ENCODE results near the gene RNF144A.
A peak's percentile ranks its signal among the peaks of the same experiment; 100 is the strongest.

The RNF144A gene

DNA sequence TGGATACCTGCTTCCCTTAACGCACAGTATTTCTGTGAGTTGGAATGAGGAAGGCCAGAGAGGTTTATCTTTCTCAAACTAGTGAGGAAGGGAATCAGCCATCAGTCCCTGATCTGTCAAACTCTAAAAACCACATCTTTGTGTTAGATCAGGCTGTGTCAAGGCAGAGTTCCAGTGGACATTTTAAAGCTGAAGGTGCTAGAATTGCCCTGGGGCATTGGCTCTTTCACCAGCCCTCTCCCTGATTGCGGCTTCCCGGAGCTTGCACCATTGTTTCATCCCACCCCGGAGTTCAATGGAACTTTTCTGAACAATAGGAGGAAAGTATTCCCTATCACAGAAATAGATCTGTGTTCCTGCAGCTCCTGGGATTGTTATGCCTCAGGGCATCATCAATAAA, 110.2 kb downstream of the RNF144A start:
- DNase-seq = no peak

DNA sequence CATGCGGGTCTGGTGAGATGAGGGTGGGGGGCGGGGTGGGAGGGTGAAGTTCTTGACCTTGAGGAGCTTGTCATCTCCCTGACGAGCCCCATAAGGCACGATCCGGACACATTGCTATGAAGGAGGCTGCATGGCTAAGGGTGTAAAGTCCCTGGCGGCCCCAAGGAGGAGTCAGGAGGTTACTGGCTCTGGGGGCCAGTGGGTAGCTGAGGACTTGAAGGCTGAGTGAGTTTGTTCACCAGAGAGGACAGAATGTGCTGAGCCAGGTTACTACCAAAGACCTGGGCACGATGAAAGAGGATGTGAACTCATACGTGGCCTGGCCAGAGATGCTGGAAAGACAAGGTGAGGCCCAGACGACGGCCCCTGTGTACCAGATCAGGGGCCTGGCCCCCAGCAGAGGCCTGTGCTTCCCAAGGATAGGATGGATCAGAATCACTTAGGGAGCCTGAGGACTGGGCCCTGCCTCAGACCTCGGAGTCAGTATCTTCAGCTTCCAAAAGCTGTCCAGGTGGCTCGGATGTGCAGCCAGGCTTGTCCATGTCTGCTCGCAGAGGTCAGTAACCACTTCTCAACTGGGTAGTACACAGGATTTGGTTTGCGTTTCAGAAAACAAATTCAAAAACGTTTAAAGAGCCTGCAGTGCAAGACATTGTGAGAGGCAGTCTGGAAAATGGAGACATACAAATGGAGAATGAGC, 110.9 kb downstream of the RNF144A start:
- DNase-seq = no peak

- DNase-seq = no peak
These were observed 111.6 kb downstream of the RNF144A start for GRCh38 chr2:7028846-7029245.

- DNase-seq = no peak
These were observed 112.3 kb downstream of the RNF144A start for GRCh38 chr2:7029291-7030059.

DNA sequence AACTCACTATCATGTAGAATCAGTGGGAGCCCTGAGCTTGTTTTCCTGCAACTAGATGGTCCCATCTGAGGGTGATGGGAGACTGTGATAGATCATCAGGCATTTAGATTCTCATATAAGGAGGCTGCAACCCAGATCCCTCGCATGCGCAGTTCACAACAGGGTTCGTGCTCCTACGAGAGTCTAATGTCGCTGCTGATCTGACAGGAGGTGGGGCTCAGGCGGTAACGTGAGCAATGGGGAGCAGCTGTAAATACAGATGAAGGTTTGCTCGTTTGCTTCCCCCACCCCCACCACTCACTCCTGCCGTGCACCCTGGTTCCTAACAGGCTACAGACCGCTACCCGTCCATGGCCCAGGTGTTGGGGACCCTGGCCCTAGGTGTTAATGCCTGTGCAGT, 113.6 kb downstream of the RNF144A start:
- DNase-seq = no peak

- DNase-seq = peak; percentile 43
These were observed 114.5 kb downstream of the RNF144A start for GRCh38 chr2:7031547-7032245.

- no peak for DNase-seq
These were observed 115.2 kb downstream of the RNF144A start for GRCh38 chr2:7032371-7032770.

GRCh38 chr2:7033136-7033960, 116.1 kb downstream of the RNF144A start:
- DNase-seq = no peak

DNA sequence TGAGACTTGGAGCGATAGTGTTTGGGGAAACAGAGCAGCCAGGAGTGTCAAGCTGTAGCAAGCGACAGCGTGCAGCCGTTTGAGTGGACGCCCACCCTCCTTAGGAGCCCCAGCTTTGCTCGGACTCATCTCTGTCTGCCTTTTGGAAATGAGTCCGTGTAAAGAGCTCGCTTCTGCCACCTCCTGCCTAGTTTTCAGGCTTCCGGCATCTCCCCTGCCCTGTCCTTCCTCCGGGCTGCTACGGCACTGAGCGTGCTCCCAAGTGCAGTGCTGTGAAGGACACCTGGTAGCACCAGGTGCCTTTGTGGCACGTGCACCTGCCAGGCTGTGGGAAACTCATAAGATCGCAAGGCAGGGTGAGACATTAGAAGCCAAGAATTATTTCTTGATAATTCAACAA, 117.1 kb downstream of the RNF144A start:
- no peak for DNase-seq

DNA sequence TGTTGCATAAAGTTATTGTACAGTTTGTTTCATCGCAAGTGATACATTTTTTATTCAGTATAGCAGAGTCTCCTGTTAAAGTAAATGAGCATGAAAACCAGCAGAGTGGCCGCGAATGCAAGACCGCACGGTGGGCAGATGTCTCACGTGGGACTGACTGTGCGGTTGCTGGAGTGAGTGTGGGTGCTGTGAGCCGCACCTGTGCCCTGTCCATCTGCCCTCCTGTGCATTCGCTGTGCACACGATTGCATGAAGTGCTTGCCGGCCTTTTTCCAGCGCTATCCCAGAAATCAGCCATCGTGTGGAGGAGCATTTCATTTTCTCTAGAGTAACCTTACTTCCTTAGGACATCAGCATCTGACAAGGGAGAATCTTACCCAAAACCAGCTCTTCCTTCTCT, 118.7 kb downstream of the RNF144A start:
- no peak for DNase-seq

DNA sequence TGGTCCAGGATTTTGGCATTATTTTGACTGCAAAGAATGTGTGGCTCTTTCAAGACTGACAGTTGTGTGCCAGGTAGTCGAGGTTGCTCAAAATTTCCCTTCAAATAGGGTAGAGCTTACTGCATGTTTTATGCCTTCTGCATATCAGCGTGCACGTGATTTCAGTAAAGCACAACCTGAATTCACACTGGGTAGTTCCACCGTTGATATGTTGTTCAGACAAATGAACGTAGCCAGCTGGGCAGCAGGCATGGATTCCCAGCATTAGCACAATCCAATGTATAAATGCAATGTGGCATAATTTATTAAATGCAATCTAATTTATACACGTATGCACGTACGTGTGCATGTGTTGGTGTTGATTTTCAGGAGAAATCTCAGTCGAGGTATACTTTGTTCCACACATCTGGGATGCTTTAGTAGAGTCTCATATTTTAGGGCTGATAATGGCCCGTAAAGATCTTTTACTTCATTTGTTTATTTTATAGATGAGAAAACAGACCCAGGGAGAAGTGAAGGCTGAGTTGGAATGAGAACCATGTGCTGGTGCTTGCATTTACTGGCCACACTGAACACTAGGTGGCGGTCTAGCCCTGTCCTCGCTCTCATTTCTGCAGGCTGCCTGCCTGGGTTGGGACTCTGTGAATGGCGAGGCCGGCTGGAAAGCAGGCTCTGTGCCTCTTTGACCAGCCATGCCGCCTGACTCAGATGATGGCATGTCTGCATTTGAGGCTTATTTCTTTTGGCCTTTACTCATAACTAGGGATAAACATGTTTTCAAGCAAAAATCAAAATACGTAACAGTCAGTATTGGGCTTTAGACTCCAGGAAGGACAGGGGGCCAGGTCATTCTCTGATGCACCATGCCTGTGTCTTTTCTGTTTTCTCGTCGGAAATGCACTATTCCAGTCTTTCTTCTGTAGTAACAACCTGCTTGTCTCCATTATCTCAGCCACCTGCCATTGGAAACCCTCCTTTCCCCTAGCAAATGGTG, 120.4 kb downstream of the RNF144A start:
- peak; percentile 55 for DNase-seq

DNA sequence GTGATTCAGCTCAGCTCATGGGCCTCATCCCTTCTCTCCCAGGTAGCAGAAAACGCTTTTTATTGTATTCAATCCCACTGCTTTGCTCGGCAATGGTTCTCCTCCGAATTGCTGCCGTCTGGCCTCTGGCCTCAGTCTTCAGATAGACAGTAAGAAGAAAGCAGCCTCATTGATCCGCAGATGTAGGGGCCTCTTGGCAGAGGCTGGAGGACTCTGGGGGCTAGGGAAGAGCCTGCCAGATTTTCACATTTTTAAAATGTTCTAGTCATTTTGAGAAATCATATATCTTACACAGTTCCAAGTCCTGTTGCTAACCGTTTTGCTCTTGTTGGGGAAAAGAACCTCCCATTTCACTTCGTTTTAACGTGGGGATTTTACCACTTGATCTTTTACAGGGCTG, 123.3 kb downstream of the RNF144A start:
- DNase-seq = no peak

GRCh38 chr2:7041421-7041820, 124.2 kb downstream of the RNF144A start:
- no peak for DNase-seq

- no peak for DNase-seq
These were observed 126.5 kb downstream of the RNF144A start for GRCh38 chr2:7043690-7044089.

DNA sequence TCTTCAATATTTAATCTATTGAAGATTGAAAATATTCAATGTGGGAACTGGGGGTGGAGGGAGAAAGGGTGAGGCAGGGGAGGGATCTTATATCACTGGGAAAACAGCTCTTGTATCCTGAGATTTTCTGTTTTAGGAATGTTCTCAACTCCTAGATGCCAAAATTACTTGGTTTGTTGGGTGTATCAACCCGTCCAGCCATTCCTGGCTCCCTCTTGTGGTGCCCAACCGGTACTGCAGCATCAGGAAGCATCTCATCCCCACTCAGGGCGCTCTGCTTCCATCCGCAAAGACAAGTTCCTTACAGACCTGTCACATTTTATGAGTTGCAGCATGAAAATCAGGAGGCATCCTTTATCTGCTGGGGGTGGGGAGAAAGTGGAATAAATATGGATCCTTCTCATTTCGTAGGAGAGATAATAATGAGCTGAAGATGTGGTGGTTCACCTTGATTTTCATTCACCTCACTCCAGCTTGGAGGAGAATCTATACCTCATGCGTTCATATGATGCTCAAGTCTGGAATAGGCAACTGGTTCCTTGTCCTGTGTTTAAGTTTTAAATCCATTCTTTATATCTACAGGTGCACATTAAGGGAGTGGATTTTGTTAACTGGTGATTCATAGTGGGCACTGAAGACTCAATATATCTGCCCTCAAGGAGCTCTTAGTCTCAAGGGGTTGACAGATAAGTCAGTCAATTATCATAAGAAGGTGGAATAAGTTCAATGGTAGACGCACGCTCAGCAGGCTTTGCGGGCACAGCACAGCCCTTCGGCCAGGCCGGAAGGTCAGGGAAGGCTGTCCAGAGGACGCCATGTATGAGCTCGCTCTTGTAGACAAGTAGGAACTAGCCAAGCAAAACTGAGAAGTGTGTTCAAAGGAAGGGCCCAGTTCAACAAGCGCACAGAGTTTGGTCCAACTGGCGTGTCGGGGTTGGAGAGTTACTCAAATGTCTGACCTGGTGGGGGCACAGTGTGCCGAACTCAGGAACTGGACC, 127.3 kb downstream of the RNF144A start:
- DNase-seq = peak; percentile 59

- DNase-seq = no peak
These were observed 128.7 kb downstream of the RNF144A start for GRCh38 chr2:7045601-7046590.

- no peak for DNase-seq
These were observed 130.4 kb downstream of the RNF144A start for GRCh38 chr2:7047661-7048060.

- DNase-seq = no peak
These were observed 131.6 kb downstream of the RNF144A start for GRCh38 chr2:7048762-7049294.

DNA sequence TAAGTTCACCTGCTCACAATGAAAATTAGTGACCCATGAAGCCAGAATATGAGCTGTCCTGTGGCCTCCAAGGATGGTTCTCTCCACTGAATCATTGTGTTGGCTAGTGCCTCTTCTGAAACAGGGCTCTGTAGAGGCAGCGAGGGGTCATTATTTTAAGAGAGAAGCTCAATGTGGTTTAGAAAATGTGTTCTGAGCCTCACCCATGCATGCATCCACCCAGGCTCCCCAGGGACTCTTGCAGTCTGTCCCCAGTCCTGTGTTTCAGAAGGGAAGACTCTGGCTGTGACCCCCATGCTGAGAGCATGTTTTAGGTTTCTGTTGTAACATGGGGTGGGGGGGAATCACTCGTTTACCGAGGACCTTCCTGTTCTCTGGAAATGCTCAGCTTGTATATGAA, 135.2 kb downstream of the RNF144A start:
- no peak for DNase-seq
